Progenitor cell of endocrine pancreas (in vitro differentiated cells): ENCODE measurements around the gene PIK3R6. TPM values are rescaled to one million over a fixed set of nuclear protein-coding genes. Genes with fewer than 3 reads are reported as not detected.

Experiments
- DNase-seq: peaks from one replicate; pipeline ENCODE4 v3.0.0; 2021; ENCODE audit warnings: low spot score; ENCODE audit not compliant: unreplicated experiment
- H3K27ac Mint-ChIP-seq: 2 replicates; pipeline ENCODE4 v1.8.0; 2021; ENCODE audit warnings: mild to moderate bottlenecking, moderate library complexity, mixed read lengths
- H3K27me3 Mint-ChIP-seq: 2 replicates; pipeline ENCODE4 v1.8.0; 2021; ENCODE audit warnings: mixed read lengths
- H3K36me3 Mint-ChIP-seq: 2 replicates; pipeline ENCODE4 v1.8.0; 2022; ENCODE audit warnings: mixed read lengths; ENCODE audit not compliant: insufficient read depth
- H3K4me1 Mint-ChIP-seq: 2 replicates; pipeline ENCODE4 v1.8.0; 2021; ENCODE audit warnings: low read depth, mixed read lengths
- H3K4me3 Mint-ChIP-seq: 2 replicates; pipeline ENCODE4 v1.8.0; 2021; ENCODE audit warnings: low read depth, mild to moderate bottlenecking, moderate library complexity, mixed read lengths
- H3K9me3 Mint-ChIP-seq: 2 replicates; pipeline ENCODE4 v1.8.0; 2021; ENCODE audit warnings: low read depth, mixed read lengths
- long read RNA-seq: library from polyadenylated mRNA; unstranded; transcript quantifications from one replicate; pipeline ENCODE4 v2.0.0, GENCODE V29; 2020
- total RNA-seq: library from RNA; stranded (reverse); gene quantifications from 2 replicates; pipeline ENCODE4 v1.2.1, GENCODE V29; 2021
- TF ChIP-seq, protein P1 (sequence below): fragments of 200-600 bp; sonication (generic); IDR thresholded peaks from one replicate; pipeline ENCODE4 v1.5.0; 2021; ENCODE audit warnings: antibody characterized with exemption, mild to moderate bottlenecking; ENCODE audit not compliant: unreplicated experiment

PIK3R6 gene, protein sequence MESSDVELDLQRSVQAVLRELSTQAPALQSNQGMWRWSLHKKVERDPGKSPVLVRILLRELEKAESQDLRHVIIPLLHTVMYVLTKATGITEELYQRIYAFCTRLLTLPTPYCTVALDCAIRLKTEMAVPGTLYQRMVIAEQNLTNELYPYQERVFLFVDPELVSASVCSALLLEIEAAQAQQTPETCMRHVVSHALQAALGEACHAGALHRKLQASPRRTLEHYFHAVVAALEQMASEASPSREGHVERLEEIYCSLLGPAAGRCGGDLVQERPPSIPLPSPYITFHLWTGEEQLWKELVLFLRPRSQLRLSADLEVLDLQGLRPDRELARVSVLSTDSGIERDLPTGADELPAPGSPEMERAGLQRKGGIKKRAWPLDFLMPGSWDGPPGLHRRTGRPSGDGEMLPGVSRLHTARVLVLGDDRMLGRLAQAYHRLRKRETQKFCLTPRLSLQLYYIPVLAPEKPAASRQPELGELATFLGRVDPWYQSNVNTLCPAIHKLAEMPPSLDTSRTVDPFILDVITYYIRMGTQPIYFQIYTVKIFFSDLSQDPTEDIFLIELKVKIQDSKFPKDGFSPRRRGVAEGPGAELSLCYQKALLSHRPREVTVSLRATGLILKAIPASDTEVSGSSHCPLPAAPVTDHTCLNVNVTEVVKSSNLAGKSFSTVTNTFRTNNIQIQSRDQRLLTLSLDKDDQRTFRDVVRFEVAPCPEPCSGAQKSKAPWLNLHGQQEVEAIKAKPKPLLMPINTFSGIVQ
- total RNA-seq = 0.07 TPM in 1 of 2 replicates, not detected in the other
- long read RNA-seq = 0 reads

DNA sequence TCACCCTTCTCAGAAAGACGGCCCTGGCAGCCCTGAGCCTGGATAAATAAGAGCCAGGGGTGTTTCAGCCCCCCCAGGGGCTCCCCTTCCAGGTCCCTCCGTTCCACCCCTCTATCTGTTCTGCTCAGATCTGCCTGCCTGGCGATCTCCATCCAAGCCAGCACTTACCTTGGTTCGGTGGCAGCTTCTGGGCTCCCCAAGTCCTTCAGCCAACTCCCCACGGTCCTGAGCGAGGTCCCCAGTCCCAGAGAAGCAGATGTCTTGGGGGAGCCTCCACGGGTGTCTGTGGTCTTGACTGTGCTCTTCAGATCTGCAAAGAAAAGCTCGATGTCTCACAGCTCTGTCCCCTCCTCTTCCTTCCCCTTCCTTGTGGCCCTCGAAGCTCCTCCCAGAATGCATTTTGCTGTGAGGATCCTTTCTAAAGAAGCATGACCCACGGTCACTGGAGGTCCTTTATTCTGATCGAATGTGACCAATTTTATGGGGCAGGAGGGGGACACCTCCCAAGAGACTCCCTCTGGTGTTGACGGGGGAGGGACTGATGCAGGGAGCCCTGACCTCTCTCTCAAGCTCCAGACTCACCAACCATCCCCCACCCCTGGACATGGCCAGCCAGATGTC is at the start of gene PIK3R6:
Gene PIK3R6 (minus strand): TSS at position 314 of the 621 bp plus-strand sequence. CDS start 17,880 bp downstream, outside the sequence.
- TF ChIP-seq, protein P1, sequence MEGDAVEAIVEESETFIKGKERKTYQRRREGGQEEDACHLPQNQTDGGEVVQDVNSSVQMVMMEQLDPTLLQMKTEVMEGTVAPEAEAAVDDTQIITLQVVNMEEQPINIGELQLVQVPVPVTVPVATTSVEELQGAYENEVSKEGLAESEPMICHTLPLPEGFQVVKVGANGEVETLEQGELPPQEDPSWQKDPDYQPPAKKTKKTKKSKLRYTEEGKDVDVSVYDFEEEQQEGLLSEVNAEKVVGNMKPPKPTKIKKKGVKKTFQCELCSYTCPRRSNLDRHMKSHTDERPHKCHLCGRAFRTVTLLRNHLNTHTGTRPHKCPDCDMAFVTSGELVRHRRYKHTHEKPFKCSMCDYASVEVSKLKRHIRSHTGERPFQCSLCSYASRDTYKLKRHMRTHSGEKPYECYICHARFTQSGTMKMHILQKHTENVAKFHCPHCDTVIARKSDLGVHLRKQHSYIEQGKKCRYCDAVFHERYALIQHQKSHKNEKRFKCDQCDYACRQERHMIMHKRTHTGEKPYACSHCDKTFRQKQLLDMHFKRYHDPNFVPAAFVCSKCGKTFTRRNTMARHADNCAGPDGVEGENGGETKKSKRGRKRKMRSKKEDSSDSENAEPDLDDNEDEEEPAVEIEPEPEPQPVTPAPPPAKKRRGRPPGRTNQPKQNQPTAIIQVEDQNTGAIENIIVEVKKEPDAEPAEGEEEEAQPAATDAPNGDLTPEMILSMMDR = no peak
- peaks cover 17% of the 10 kb centered on the region for H3K27me3 Mint-ChIP-seq
- no peaks in the 10 kb centered on the region for H3K36me3 Mint-ChIP-seq
- no peak for DNase-seq
- H3K4me1 Mint-ChIP-seq = peaks cover 24% of the 10 kb centered on the region
- no peak within 1 kb of the TSS for H3K27ac Mint-ChIP-seq
- no peak within 1 kb of the TSS for H3K4me3 Mint-ChIP-seq
- no peaks in the 10 kb centered on the region for H3K9me3 Mint-ChIP-seq

DNA sequence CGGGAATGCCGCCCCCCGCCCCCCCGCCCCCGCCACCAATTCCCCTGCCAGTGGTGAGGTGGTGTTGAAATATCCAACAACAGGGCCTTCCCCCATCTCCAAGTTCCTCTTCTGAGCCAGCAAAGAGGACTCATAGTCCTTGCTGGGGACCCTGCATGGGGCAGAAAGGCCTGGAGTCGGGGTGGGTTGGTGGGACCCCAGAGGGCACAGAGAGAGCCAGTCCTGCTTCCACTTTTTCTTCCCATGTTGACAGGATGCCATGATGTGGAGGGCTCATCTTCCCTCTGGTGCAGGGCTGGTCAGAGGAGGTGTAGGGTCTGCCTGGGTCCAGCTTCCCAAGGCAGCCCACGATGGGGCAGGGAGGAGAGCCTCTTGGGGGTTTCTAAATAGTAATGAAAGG is 49.0 kb upstream of the PIK3R6 start:
- Mint-ChIP-seq H3K27ac (no peak overlapping the region), H3K36me3 (no peaks in the 10 kb centered on the region), H3K9me3 (peaks cover 11% of the 10 kb centered on the region), H3K4me1 (no peaks in the 10 kb centered on the region), H3K27me3 (peaks cover 26% of the 10 kb centered on the region), H3K4me3 (no peak overlapping the region)
- TF ChIP-seq, protein P1 = no peak
- DNase-seq = no peak

GRCh38 chr17:8914554-8914953 is 47.1 kb upstream of the PIK3R6 start:
- H3K27me3 Mint-ChIP-seq = peaks cover 38% of the 10 kb centered on the region
- no peak for DNase-seq
- no peak overlapping the region for H3K4me3 Mint-ChIP-seq
- no peaks in the 10 kb centered on the region for H3K4me1 Mint-ChIP-seq
- TF ChIP-seq, protein P1 = no peak
- H3K36me3 Mint-ChIP-seq = no peaks in the 10 kb centered on the region
- H3K27ac Mint-ChIP-seq = peak overlapping the region; percentile 42
- peaks cover 11% of the 10 kb centered on the region for H3K9me3 Mint-ChIP-seq

DNA sequence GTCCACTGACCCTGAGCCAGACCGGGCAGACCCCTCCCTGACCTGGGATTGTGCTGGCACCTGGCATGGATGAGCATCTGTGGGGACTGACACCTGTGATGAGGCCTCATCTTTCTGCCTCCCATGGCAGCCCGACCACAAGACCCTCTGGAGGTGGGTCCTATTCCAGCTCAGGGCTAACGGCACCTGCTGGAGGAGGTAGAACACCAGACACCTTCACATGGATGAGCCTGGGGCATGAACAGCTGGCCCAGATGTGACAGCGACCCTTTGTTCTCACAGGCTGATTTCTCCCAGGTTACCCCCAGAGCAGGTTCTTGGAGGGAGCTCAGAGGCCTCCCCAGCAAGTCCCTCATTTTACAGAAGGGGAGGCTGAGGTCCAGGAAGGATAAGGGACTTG is 46.4 kb upstream of the PIK3R6 start:
- TF ChIP-seq, protein P1 = no peak
- no peak overlapping the region for H3K4me3 Mint-ChIP-seq

DNA sequence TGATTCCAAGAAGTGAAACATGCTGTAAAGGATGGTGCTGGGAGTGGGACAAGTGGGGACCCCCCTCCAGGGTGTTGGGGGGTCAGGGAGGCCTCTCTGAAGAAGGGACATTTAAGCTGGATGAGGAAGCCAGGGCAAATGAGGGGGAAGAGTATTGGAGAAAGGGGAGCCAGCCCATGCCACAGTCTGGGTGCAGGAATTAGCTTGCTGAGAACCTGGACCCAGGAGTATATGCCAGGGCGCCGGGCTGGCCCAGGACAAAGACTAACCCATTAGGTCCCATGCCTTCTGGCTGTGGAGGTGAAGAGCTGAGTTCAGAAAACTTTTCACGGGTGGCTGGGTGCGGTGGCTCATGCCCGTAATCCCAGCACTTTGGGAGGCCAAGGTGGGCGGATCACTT is 45.6 kb upstream of the PIK3R6 start:
- H3K27me3 Mint-ChIP-seq = peaks cover 46% of the 10 kb centered on the region
- H3K36me3 Mint-ChIP-seq = no peaks in the 10 kb centered on the region
- H3K4me3 Mint-ChIP-seq = no peak overlapping the region
- H3K27ac Mint-ChIP-seq = no peak overlapping the region
- H3K9me3 Mint-ChIP-seq = peaks cover 9% of the 10 kb centered on the region
- TF ChIP-seq, protein P1 = no peak
- DNase-seq = no peak
- no peaks in the 10 kb centered on the region for H3K4me1 Mint-ChIP-seq

More for the DNA sequence above, 46.4 kb upstream of the PIK3R6 start:
- Mint-ChIP-seq H3K27me3 (peaks cover 40% of the 10 kb centered on the region), H3K27ac (no peak overlapping the region), H3K9me3 (peaks cover 11% of the 10 kb centered on the region), H3K36me3 (no peaks in the 10 kb centered on the region), H3K4me1 (no peaks in the 10 kb centered on the region)
- DNase-seq = no peak
